ENCODE measurements around the gene ICOS.
"Not testable (repeated sequence)": the region's sequence is repeated elsewhere in the genome, so short reads cannot be mapped to it uniquely, and the experiment has no call there.

ICOS gene

DNA sequence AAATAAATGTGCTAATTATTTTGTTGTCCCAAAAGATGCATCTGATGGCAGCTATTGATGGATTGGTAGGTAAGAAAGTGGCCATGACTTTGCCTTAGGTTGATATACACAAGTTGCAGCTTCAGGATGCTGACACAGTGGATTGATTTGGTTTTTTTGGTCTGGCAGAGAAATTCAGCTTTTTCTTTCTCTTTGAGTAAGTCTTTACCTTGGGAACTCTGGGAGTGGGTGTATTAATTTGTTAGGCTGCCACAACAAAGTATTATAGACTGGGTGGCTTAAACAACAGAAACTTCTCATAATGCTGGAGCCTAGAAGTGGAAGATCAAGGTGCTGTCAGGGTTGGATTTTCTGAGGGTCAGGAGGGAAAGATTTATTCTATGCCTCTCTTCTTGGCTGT, 19.8 kb upstream of the ICOS start:
- no peak overlapping the region for H3K4me3 ChIP-seq (replicated peaks; ENCODE audit: low read depth, low read length)
- no peak for DNase-seq (ENCODE audit: extremely low read depth, insufficient read length)
- TF ChIP-seq, protein P1, sequence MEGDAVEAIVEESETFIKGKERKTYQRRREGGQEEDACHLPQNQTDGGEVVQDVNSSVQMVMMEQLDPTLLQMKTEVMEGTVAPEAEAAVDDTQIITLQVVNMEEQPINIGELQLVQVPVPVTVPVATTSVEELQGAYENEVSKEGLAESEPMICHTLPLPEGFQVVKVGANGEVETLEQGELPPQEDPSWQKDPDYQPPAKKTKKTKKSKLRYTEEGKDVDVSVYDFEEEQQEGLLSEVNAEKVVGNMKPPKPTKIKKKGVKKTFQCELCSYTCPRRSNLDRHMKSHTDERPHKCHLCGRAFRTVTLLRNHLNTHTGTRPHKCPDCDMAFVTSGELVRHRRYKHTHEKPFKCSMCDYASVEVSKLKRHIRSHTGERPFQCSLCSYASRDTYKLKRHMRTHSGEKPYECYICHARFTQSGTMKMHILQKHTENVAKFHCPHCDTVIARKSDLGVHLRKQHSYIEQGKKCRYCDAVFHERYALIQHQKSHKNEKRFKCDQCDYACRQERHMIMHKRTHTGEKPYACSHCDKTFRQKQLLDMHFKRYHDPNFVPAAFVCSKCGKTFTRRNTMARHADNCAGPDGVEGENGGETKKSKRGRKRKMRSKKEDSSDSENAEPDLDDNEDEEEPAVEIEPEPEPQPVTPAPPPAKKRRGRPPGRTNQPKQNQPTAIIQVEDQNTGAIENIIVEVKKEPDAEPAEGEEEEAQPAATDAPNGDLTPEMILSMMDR (IDR thresholded peaks at IDR 0.05; ENCODE audit: insufficient read depth, low read length, poor library complexity, severe bottlenecking) = no peak
- no peaks in the 10 kb centered on the region; the same call in none of the 2 replicates for H3K27me3 ChIP-seq (replicated peaks; ENCODE audit: control insufficient read depth, insufficient read depth, low read length)
- H3K36me3 ChIP-seq (ENCODE audit: control insufficient read depth, insufficient read depth, low read length) = no peaks in the 10 kb centered on the region

GRCh38 chr2:203918264-203918663, 18.3 kb upstream of the ICOS start:
- Histone ChIP-seq H3K4me3 (replicated peaks; ENCODE audit: low read depth, low read length) (no peak overlapping the region), H3K36me3 (ENCODE audit: control insufficient read depth, insufficient read depth, low read length) (no peaks in the 10 kb centered on the region), H3K27me3 (replicated peaks; ENCODE audit: control insufficient read depth, insufficient read depth, low read length) (no peaks in the 10 kb centered on the region; the same call in none of the 2 replicates)
- TF ChIP-seq, protein P1 (IDR thresholded peaks at IDR 0.05; ENCODE audit: insufficient read depth, low read length, poor library complexity, severe bottlenecking) = no peak
- no peak for DNase-seq (ENCODE audit: extremely low read depth, insufficient read length)

DNA sequence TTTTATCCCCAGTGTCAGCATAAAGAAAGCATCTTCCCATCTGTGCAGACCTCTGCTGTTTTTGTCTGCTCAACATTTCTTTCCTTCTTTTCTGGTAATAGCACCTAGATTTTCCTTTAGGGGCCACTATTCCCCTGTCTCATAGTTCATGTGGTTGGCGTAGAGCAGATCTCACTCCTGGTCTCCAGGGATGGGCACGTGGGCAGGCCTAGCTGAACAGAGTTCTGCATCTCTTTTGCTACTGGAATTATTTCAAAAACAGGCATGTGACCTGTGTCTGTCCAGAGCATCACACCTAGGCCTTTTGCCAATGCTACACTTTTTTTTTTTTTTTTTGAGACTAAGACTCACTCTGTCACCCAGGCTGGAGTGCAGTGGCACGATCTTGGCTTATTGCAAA, 17.7 kb upstream of the ICOS start:
- TF ChIP-seq, protein P1 (IDR thresholded peaks at IDR 0.05; ENCODE audit: insufficient read depth, low read length, poor library complexity, severe bottlenecking) = no peak
- no peak overlapping the region for H3K4me3 ChIP-seq (replicated peaks; ENCODE audit: low read depth, low read length)
- no peak for DNase-seq (ENCODE audit: extremely low read depth, insufficient read length)
- no peaks in the 10 kb centered on the region for H3K36me3 ChIP-seq (ENCODE audit: control insufficient read depth, insufficient read depth, low read length)
- no peaks in the 10 kb centered on the region; the same call in none of the 2 replicates for H3K27me3 ChIP-seq (replicated peaks; ENCODE audit: control insufficient read depth, insufficient read depth, low read length)

GRCh38 chr2:203925512-203926158, 10.9 kb upstream of the ICOS start:
- Histone ChIP-seq H3K4me3 (replicated peaks; ENCODE audit: low read depth, low read length) (no peak overlapping the region), H3K36me3 (ENCODE audit: control insufficient read depth, insufficient read depth, low read length) (no peaks in the 10 kb centered on the region), H3K27me3 (replicated peaks; ENCODE audit: control insufficient read depth, insufficient read depth, low read length) (no peaks in the 10 kb centered on the region; the same call in 1 of the 2 replicates)
- no peak for DNase-seq (ENCODE audit: extremely low read depth, insufficient read length)
- TF ChIP-seq, protein P1 (IDR thresholded peaks at IDR 0.05; ENCODE audit: insufficient read depth, low read length, poor library complexity, severe bottlenecking) = no peak

DNA sequence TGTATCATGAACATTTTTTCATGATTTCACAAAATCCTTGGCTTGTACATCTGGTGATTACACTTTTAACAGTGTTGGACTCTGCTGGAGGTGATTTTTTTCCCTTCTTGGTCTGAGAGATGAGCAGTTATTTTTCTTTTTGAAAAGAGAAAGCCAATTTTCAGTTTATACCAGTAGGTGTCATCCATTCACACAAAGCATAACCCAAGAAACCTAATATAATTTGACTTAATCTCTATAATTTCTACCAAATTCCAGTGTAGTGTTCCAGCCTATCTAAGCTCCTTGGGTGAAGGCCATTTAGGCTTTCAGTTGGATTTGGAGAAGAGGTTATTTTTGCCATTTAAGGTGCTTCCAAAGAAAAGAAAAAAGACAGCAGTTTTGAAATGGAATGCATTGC, 7.7 kb upstream of the ICOS start:
- Histone ChIP-seq H3K4me3 (replicated peaks; ENCODE audit: low read depth, low read length) (no peak overlapping the region), H3K36me3 (ENCODE audit: control insufficient read depth, insufficient read depth, low read length) (no peaks in the 10 kb centered on the region), H3K27me3 (replicated peaks; ENCODE audit: control insufficient read depth, insufficient read depth, low read length) (no peaks in the 10 kb centered on the region)
- TF ChIP-seq, protein P1 (IDR thresholded peaks at IDR 0.05; ENCODE audit: insufficient read depth, low read length, poor library complexity, severe bottlenecking) = peak; percentile 53
- no peak for DNase-seq (ENCODE audit: extremely low read depth, insufficient read length)

DNA sequence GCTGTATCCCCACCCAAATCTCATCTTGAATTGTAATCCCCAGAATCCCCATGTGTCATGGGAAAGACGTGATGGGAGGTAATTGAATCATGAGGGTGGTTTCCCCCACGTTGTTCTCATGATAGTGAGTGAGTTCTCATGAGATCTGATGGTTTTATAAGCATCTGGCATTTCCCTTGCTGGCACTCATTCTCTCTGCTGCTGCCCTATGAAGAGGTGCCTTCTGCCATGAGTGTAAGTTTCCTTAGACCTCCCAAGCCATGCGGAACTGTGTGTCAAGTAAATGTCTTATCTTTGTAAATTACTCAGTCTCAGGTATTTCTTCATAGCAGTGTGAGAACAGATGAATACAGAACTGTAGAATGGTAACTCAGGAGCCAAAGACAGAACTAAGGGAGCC, 5.3 kb upstream of the ICOS start:
- H3K36me3 ChIP-seq (ENCODE audit: control insufficient read depth, insufficient read depth, low read length); H3K4me3 ChIP-seq (replicated peaks; ENCODE audit: low read depth, low read length); DNase-seq (ENCODE audit: extremely low read depth, insufficient read length); H3K27me3 ChIP-seq (replicated peaks; ENCODE audit: control insufficient read depth, insufficient read depth, low read length): not testable (repeated sequence)
